ENCODE measurements around the gene TRIM33. TPM values are rescaled to one million over a fixed set of nuclear protein-coding genes. Genes with fewer than 3 reads are reported as not detected.

TRIM33 gene
- polyA plus RNA-seq, 1 donor (not counting 4 experiments of a cell fraction or from before 2014, with no cell fraction given) = 26.4 TPM

- TF ChIP-seq CTCF (optimal IDR thresholded peaks at IDR 0.05 in 1 of 3, IDR thresholded peaks at IDR 0.05 in 1 of 3, conservative IDR thresholded peaks at IDR 0.05 in 1 of 3; ENCODE audit: extremely low read depth in 1 of 3, insufficient read depth in 2 of 3, low read length in 3 of 3) (no peak), EZH2 (IDR thresholded peaks at IDR 0.05; ENCODE audit: low read length) (no peak)
- H3K9me3 ChIP-seq (ENCODE audit: control insufficient read depth, low read depth, low read length) = no peaks in the 10 kb centered on the region
- H2AFZ ChIP-seq (ENCODE audit: control insufficient read depth, low read length) = no peak overlapping the region
- dilution Hi-C loops (cut with MboI; ENCODE audit: extremely low pct_ligation_motif_present, low sequenced_read_pairs) = no loop called here
- H3K27me3 ChIP-seq (ENCODE audit: control insufficient read depth, extremely low read depth, insufficient read depth, low read length) = no peaks in the 10 kb centered on the region
- no peaks in the 10 kb centered on the region for H3K9me1 ChIP-seq (ENCODE audit: control insufficient read depth, extremely low read depth, insufficient read depth, low read length)
- no peak overlapping the region for H3K9ac ChIP-seq (ENCODE audit: control insufficient read depth, extremely low read depth, insufficient read depth, low read length)
- H3K4me2 ChIP-seq (ENCODE audit: control insufficient read depth, extremely low read depth, insufficient read depth, low read depth, low read length) = no peak overlapping the region
- no peaks in the 10 kb centered on the region for H3K79me2 ChIP-seq (ENCODE audit: control insufficient read depth, insufficient read depth, low read length)
- no peaks in the 10 kb centered on the region for H3K4me1 ChIP-seq (ENCODE audit: control insufficient read depth, extremely low read depth, insufficient read depth, low read length)
- no peak overlapping the region for H3K27ac ChIP-seq (ENCODE audit: control insufficient read depth, insufficient read depth, low read length)
- FAIRE-seq (no peak), DNase-seq (ENCODE audit: low read depth, low spot score) (no peak)
- H3K36me3 ChIP-seq (ENCODE audit: control insufficient read depth in 2 of 2, extremely low read depth in 1 of 2, insufficient read depth in 2 of 2, low read length in 2 of 2) = no peaks in the 10 kb centered on the region
- no peaks in the 10 kb centered on the region for H4K20me1 ChIP-seq (ENCODE audit: control insufficient read depth, extremely low read depth, insufficient read depth, low read length)
- H3K4me3 ChIP-seq (ENCODE audit: control insufficient read depth in 2 of 3, extremely low read depth in 1 of 3, insufficient read depth in 2 of 3, low read depth in 1 of 3, low read length in 3 of 3) = no peak overlapping the region
These were observed 11.2 kb upstream of the TRIM33 start for GRCh38 chr1:114522264-114522575.

- Histone ChIP-seq H3K4me3 (ENCODE audit: control insufficient read depth in 2 of 3, extremely low read depth in 1 of 3, insufficient read depth in 2 of 3, low read depth in 1 of 3, low read length in 3 of 3) (no peak overlapping the region), H3K27me3 (ENCODE audit: control insufficient read depth, extremely low read depth, insufficient read depth, low read length) (no peaks in the 10 kb centered on the region), H3K9me3 (ENCODE audit: control insufficient read depth, low read depth, low read length) (no peaks in the 10 kb centered on the region), H3K36me3 (ENCODE audit: control insufficient read depth in 2 of 2, extremely low read depth in 1 of 2, insufficient read depth in 2 of 2, low read length in 2 of 2) (no peaks in the 10 kb centered on the region), H3K27ac (ENCODE audit: control insufficient read depth, insufficient read depth, low read length) (no peak overlapping the region), H3K4me1 (ENCODE audit: control insufficient read depth, extremely low read depth, insufficient read depth, low read length) (no peaks in the 10 kb centered on the region), H3K79me2 (ENCODE audit: control insufficient read depth, insufficient read depth, low read length) (no peaks in the 10 kb centered on the region), H2AFZ (ENCODE audit: control insufficient read depth, low read length) (no peak overlapping the region), H3K9ac (ENCODE audit: control insufficient read depth, extremely low read depth, insufficient read depth, low read length) (no peak overlapping the region), H4K20me1 (ENCODE audit: control insufficient read depth, extremely low read depth, insufficient read depth, low read length) (no peaks in the 10 kb centered on the region), H3K9me1 (ENCODE audit: control insufficient read depth, extremely low read depth, insufficient read depth, low read length) (no peaks in the 10 kb centered on the region), H3K4me2 (ENCODE audit: control insufficient read depth, extremely low read depth, insufficient read depth, low read depth, low read length) (no peak overlapping the region)
- FAIRE-seq (no peak), DNase-seq (ENCODE audit: low read depth, low spot score) (no peak)
- dilution Hi-C loops (cut with MboI; ENCODE audit: extremely low pct_ligation_motif_present, low sequenced_read_pairs) = no loop called here
- TF ChIP-seq CTCF (optimal IDR thresholded peaks at IDR 0.05 in 1 of 3, IDR thresholded peaks at IDR 0.05 in 1 of 3, conservative IDR thresholded peaks at IDR 0.05 in 1 of 3; ENCODE audit: extremely low read depth in 1 of 3, insufficient read depth in 2 of 3, low read length in 3 of 3) (no peak), EZH2 (IDR thresholded peaks at IDR 0.05; ENCODE audit: low read length) (no peak)
These were observed 10.6 kb upstream of the TRIM33 start for GRCh38 chr1:114521396-114522263.
